T1000 (cell line): ENCODE results near the gene CHST8.

Experiments
- DNase-seq: peaks from one replicate; lab custom pipeline; 2025; ENCODE audit warnings: mixed read lengths; lab: John Stamatoyannopoulos, UW

The CHST8 gene

DNA sequence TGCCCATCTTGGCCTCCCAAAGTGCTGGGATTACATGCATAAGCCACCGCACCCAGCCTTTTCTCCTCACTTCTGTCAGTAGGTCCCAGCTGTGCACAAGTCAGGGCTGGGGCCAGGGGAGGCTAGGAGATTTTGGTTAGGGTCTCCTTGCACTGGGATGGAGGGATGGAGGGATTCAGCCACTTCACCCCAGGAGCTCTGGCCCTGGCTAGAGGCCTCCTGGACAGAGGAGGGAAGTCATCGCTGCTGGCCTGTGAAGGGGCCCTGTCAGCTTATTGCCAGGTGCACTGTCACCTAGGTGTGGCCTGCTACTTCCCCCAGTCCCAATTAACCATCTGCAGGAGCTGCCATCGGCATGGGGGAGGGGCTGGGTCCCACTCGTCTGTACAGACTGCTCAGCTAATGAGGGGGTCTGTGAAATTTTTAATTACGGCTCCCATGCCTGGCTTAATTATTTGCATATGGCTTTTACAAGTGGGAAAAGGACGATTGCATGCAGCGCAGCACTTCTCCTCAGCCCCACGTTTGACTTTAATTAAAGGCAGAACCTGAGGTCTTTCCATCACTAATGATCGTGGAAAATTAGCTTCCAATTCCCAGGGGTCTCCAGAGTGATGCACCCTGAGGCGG is 52.4 kb downstream of the CHST8 start:
- DNase-seq, result no peak

GRCh38 chr19:33674626-33675367 is 53.0 kb downstream of the CHST8 start:
- no peak for DNase-seq

- no peak for DNase-seq
Observed at GRCh38 chr19:33675501-33676124, 53.9 kb downstream of the CHST8 start.

- DNase-seq, result no peak
Observed at GRCh38 chr19:33676999-33677665, 55.4 kb downstream of the CHST8 start.

GRCh38 chr19:33677745-33678426 is 56.1 kb downstream of the CHST8 start:
- no peak for DNase-seq

DNA sequence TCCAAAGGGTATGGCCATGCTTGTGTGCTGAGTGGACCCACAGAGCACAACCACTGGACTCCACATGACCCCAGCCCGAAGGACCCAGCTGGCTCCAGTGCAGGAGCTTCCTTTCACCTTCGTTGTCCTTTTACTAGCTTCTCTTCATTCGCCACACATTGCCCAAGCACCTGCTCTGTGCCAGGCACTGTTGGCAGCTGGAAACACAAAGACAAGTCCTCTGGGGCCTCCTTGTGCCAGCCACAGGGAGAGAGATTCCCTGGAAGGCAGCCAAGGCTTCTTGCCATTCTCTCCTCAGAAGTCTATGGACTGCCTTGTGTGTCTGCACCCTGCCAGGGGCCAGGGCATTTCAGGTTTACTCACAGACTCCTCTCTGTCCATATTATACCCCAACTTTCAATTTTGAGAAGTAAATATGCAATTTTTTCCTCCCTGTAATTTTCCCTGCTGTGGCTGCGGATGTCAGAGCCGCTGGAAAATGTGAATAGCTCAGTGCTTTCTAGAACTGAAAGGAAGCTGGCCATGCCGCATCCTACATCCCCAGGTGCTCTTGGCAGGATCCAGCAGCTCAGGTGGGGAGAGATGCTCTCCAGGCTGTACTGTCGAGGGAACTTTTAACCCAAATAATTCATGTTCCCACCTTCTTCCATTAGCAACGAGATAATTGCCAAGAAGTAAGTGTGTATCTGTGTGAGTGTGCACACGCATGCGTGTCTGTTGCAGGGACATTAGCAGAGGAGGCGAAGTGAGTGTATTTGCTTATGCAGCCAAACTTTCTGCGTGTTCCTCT is 57.2 kb downstream of the CHST8 start:
- no peak for DNase-seq

DNA sequence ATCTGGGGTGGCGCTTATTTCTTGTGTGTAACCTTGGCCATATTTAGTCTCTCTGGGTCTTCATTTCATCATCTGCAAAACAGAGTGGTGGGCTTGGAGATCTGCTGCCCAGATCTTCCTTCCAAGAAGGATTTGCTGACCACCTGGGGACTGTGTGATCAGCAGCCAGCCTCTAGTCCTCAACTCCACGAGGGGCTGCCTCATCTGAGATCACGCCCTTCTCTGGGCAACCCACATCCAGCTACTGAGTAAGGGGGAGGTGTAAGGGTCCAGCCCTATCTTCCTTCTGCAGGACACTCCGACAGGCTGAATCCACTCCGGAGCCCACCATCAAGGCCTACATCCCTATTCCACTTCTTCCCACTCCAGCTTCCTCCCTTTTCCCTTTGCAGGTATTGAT is 57.9 kb downstream of the CHST8 start:
- DNase-seq, result no peak

DNA sequence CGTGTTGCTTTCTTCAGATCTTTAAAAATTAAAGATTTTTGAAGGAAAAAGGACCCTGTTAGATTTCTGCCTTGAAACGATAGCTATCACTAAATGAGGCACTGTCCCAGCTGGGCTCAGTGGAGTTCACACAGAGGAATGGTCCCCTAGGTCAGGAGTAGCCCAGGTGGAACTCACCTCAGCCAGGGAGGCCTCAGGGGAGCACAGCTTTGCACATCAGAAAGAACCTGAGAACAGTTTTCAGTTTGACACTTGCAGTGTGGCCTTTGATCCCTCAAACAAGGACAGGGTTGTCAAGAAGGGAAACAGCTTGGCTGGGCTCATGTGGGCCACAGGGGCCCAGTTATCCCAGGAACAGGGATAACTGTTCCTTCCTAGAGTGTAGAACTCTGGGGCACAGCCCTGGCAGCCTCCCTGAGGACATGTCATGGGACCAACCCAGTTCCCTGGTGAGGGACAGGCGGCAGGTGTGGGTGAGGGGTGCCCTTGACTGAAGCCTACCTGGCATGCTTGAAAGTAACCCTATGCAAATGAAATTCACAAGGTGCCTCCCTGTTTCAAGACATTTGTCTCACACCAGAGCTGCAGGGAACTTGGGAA is 59.4 kb downstream of the CHST8 start:
- no peak for DNase-seq

GRCh38 chr19:33683881-33684537 is 62.3 kb downstream of the CHST8 start:
- no peak for DNase-seq

GRCh38 chr19:33684538-33685232 is 62.9 kb downstream of the CHST8 start:
- DNase-seq, result no peak

- DNase-seq, result no peak
Observed at GRCh38 chr19:33685541-33685940, 63.8 kb downstream of the CHST8 start.

DNA sequence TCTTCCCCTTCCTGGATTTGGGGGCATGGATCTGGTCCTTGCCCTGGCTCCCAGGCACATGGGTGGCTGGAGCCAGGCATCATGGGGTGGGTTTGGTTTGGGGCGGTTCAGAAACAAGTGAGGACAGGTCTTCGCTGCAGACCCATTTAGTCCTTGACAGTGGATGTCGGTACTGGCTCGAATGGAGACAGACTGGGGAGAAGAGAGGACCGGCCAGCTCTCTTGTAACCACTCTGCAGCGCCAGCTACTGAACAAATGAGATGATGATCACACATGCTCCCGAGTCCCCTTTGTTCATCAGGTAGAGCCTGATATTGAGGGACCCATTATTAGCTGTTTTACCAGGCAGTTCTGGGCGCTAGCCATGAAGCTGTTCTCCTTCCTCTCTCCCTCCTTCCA is 64.5 kb downstream of the CHST8 start:
- DNase-seq, result no peak

DNA sequence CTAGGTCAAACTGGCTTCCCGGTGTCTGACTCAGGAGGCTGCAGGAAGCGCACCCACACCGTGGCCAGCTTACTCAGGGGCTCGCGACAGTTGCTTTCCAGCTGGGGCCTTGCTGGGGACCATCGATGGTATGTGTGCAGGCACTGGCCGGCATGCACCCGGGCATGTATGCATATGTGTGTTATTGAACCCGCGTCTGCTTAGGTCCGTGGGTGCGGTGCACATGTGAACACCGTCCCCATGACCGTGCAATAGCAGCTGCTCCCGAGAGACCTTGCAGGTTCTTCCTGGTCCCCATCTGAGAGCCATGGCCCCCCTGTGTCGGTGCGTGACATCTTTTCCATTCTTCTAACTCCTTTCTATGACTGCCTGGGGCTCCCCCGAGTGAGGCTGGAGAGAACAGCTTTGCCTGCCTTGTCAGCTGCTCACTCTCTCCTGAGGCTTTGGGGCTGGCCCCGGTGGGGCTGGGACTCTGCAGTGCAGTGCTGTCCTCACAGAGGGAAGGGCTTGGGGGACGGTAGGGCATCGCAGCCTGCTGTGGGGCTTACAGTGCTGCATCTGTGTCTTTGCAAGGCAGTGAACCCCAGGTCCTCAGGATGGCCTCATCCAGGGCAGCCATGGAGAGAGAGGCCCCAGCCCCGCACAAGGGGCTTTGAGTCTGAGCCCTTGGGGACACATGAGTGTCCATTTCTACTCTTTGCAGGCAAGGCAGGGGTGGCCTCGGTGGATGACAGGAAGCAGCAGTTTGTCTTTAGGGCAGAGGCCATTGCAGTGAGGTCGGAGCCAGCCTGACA is 65.1 kb downstream of the CHST8 start:
- no peak for DNase-seq

DNA sequence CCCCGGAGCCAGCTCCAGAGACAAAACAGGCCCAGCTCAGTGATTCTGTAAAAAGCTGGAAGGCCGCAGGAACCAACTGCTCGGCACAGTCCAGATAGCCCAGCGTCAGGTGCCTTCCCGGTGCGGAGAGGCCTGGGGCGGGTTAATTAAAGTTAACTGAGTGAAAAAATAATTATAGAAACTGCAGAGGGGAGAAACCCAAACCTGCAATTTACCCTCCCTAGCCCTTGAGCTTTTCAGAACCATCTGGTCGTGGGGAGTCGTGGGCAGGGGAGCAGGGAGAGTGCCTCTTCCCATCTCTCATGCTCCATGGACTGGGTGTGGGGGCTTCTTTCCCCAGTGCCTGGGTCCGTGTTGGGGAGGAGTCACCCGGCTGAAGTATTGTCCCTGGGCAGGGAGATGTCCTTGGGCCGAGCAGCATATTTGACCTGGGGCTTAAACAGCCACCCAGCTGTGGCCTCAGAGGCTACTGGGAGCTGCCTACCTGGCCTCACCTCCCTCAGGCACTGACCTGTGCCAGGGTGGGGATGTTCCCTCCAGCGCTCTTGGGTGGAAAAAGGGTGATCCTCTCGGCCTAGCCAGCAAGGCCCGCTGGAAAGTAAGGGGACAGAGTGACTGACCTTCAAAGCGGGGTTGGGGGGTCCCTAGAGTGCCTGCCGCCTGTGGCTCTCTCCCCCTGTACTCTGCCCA is 65.9 kb downstream of the CHST8 start:
- DNase-seq, result no peak

DNA sequence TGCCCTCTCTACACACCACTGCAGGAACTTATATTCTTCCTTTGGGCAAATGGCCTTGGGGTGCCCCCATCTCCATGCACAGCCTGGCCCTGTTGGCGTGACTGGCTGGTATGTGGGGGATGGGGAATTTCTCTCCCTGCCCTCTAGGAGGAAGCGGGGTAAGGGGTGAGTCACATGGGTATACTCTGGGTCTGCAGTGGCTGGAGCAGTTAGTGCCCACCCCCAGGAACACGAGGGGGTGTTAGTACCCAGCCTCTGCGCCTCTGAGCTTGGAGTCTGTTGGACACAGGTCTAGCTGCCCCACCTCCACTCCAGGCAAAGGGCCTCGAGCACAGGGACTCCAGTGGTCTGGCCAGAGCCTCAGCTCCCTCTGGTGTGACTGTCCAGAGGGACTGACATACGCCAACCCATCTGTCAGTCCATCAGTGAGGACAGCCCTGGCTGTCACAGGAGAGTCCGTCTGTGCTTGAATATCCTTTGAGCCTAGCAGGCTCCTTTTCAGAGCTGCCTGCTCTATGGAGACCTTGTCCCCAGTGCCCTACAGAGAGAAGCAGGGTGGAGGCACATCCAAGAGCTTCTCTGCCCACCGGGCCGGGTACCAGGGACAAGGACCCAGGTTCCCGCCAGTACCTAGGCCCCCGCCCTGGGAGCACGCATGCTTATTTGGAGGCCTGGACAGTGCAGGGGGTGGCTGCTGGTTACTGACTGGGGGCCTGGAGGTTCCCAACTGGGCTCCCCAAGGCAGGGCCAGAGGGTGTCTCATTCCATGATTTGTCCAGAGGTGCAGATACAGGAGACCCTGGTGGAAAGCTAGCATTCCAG is 66.6 kb downstream of the CHST8 start:
- no peak for DNase-seq

DNA sequence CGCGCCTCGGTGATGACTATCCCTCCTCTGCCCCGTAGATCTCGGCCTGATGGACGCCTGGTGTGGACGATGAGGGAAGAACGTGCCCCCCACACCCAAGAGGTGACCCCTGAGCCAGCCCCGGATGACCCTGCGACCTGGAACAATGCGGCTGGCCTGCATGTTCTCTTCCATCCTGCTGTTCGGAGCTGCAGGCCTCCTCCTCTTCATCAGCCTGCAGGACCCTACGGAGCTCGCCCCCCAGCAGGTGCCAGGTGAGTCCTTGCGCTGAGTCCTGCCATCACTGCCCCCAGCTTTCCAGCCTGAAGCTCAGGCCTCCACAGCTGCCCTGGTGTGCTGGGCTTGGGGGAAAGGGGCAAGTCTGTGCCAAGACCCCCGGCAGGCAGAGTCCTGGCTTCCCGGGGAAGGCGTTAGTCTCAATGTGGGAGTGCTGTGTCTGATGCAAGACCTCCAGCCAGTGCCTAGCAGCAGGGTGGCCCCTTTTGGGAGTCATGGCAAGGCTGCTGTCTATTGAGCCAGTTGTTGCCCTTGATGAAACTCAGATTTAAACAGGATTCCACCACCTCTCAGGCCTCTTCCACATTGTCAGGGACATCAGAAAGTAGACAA is 67.5 kb downstream of the CHST8 start:
- no peak for DNase-seq

DNA sequence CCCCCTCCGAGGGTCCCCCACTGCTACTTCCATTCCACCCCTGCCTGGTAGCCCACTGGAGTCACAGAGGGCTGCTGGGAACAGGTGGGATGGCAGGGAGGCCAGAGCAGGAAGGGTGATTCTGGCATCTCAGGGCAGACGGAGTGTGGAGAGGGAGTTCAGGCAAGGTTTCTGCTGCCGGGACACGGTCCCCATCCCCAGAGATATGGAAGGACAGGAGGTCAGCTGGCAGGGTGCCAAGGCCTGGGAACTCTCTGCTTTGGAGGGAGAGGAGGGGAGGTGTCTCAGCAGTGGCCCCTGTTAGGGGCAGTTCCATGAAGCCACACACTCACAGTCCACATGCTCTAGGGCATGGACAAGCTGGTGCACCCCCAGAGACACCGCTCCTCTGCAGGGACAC is 68.1 kb downstream of the CHST8 start:
- no peak for DNase-seq
